OCI-LY3 (cell line): ENCODE results near the gene CNTN2.

Experiments used
- CTCF ChIP-seq: fragments of 200-600, 300-600 bp; sonication (generic); IDR thresholded peaks from 2 replicates; pipeline ENCODE4 v1.5.1; 2014; ENCODE audit warnings: antibody characterized with exemption, low read length, low read depth
- EZH2phosphoT487 ChIP-seq: fragments of 200-600 bp; shearing (Covaris generic); IDR thresholded peaks from 2 replicates; pipeline ENCODE4 v1.6.1; 2018; ENCODE audit warnings: antibody characterized with exemption, mixed run types, low read depth

- TF ChIP-seq EZH2phosphoT487 (no peak), CTCF (no peak)
Measured at GRCh38 chr1:205088341-205088740, 45.3 kb downstream of the CNTN2 start.
